ENCODE data around the gene ATF4. TPM values are rescaled to one million over a fixed set of nuclear protein-coding genes. Genes with fewer than 3 reads are reported as not detected.

The ATF4 gene
- total RNA-seq, 1 donor from 2014 or later, result 508 TPM

- no peak overlapping the region for H3K27ac ChIP-seq (ENCODE audit: low read depth, low read length)
- no peak overlapping the region for H3K4me2 ChIP-seq (ENCODE audit: low read length)
- Mint-ChIP-seq H3K36me3 (ENCODE audit: low read depth, unreplicated experiment) (no peaks in the 10 kb centered on the region), H3K27me3 (ENCODE audit: low read depth, unreplicated experiment) (peaks cover 3% of the 10 kb centered on the region), H3K27ac (ENCODE audit: unreplicated experiment) (no peak overlapping the region), H3K4me3 (ENCODE audit: unreplicated experiment) (no peak overlapping the region), H3K9me3 (ENCODE audit: unreplicated experiment) (no peaks in the 10 kb centered on the region), H3K4me1 (ENCODE audit: low read depth, unreplicated experiment) (peaks cover 6% of the 10 kb centered on the region)
- H3K4me3 ChIP-seq (ENCODE audit: insufficient read depth, low read depth, low read length), result no peak overlapping the region
- H2AFZ ChIP-seq (ENCODE audit: low read depth, low read length), result no peak overlapping the region
- TF ChIP-seq CTCF (IDR thresholded peaks at IDR 0.05; ENCODE audit: insufficient read depth, low read depth, low read length) (no peak), EZH2 (IDR thresholded peaks at IDR 0.05; ENCODE audit: insufficient read depth, low read length) (no peak)
- no peaks in the 10 kb centered on the region for H3K9me3 ChIP-seq (ENCODE audit: insufficient read depth, low read depth, low read length)
- H3K4me1 ChIP-seq (ENCODE audit: insufficient read depth, low read length), result peaks cover 27% of the 10 kb centered on the region
- DNase-seq (ENCODE audit: low read depth) (no peak), FAIRE-seq (no peak)
- H3K27me3 ChIP-seq (ENCODE audit: insufficient read depth, low read length), result no peaks in the 10 kb centered on the region
- no peaks in the 10 kb centered on the region for H3K36me3 ChIP-seq (ENCODE audit: insufficient read depth, low read length)
- peaks cover 6% of the 10 kb centered on the region for H4K20me1 ChIP-seq (ENCODE audit: insufficient read depth, low read length)
- no peak overlapping the region for H3K9ac ChIP-seq (ENCODE audit: low read length)
- peaks cover 18% of the 10 kb centered on the region for H3K79me2 ChIP-seq (ENCODE audit: insufficient read depth, low read length)
Measured at GRCh38 chr22:39498802-39499201, 21.6 kb upstream of the ATF4 start.

- Histone ChIP-seq H3K79me2 (ENCODE audit: insufficient read depth, low read length) (peaks cover 27% of the 10 kb centered on the region), H3K36me3 (ENCODE audit: insufficient read depth, low read length) (peaks cover 1% of the 10 kb centered on the region), H3K4me1 (ENCODE audit: insufficient read depth, low read length) (peaks cover 21% of the 10 kb centered on the region), H3K27me3 (ENCODE audit: insufficient read depth, low read length) (no peaks in the 10 kb centered on the region), H4K20me1 (ENCODE audit: insufficient read depth, low read length) (peaks cover 14% of the 10 kb centered on the region), H3K9ac (ENCODE audit: low read length) (no peak overlapping the region), H2AFZ (ENCODE audit: low read depth, low read length) (no peak overlapping the region), H3K9me3 (ENCODE audit: insufficient read depth, low read depth, low read length) (no peaks in the 10 kb centered on the region), H3K4me2 (ENCODE audit: low read length) (no peak overlapping the region), H3K27ac (ENCODE audit: low read depth, low read length) (no peak overlapping the region), H3K4me3 (ENCODE audit: insufficient read depth, low read depth, low read length) (no peak overlapping the region)
- DNase-seq (ENCODE audit: low read depth) (no peak), FAIRE-seq (no peak)
- H3K27me3 Mint-ChIP-seq (ENCODE audit: low read depth, unreplicated experiment), result peaks cover 3% of the 10 kb centered on the region
- H3K9me3 Mint-ChIP-seq (ENCODE audit: unreplicated experiment), result no peaks in the 10 kb centered on the region
- H3K4me1 Mint-ChIP-seq (ENCODE audit: low read depth, unreplicated experiment), result peaks cover 5% of the 10 kb centered on the region
- TF ChIP-seq EZH2 (IDR thresholded peaks at IDR 0.05; ENCODE audit: insufficient read depth, low read length) (no peak), CTCF (IDR thresholded peaks at IDR 0.05; ENCODE audit: insufficient read depth, low read depth, low read length) (no peak)
- H3K36me3 Mint-ChIP-seq (ENCODE audit: low read depth, unreplicated experiment), result peaks cover 5% of the 10 kb centered on the region
- no peak overlapping the region for H3K27ac Mint-ChIP-seq (ENCODE audit: unreplicated experiment)
- no peak overlapping the region for H3K4me3 Mint-ChIP-seq (ENCODE audit: unreplicated experiment)
Measured at GRCh38 chr22:39500101-39500500, 20.3 kb upstream of the ATF4 start.

GRCh38 chr22:39501644-39502108 lies 18.7 kb upstream of the ATF4 start:
- H3K9me3 Mint-ChIP-seq (ENCODE audit: unreplicated experiment), result no peaks in the 10 kb centered on the region
- peak overlapping the region; percentile 56 for H3K27ac Mint-ChIP-seq (ENCODE audit: unreplicated experiment)
- peaks cover 42% of the 10 kb centered on the region for H3K79me2 ChIP-seq (ENCODE audit: insufficient read depth, low read length)
- H3K4me3 Mint-ChIP-seq (ENCODE audit: unreplicated experiment), result peak overlapping the region; percentile 98
- H3K4me1 ChIP-seq (ENCODE audit: insufficient read depth, low read length), result peaks cover 21% of the 10 kb centered on the region
- H3K27me3 ChIP-seq (ENCODE audit: insufficient read depth, low read length), result no peaks in the 10 kb centered on the region
- no peak for TF ChIP-seq CTCF (IDR thresholded peaks at IDR 0.05; ENCODE audit: insufficient read depth, low read depth, low read length)
- no peak for TF ChIP-seq EZH2 (IDR thresholded peaks at IDR 0.05; ENCODE audit: insufficient read depth, low read length)
- H3K27ac ChIP-seq (ENCODE audit: low read depth, low read length), result no peak overlapping the region
- H3K36me3 Mint-ChIP-seq (ENCODE audit: low read depth, unreplicated experiment), result peaks cover 15% of the 10 kb centered on the region
- peak overlapping the region; percentile 83 for H3K9ac ChIP-seq (ENCODE audit: low read length)
- no peaks in the 10 kb centered on the region for H3K9me3 ChIP-seq (ENCODE audit: insufficient read depth, low read depth, low read length)
- peak overlapping the region; percentile 90 for H2AFZ ChIP-seq (ENCODE audit: low read depth, low read length)
- peaks cover 17% of the 10 kb centered on the region for H3K36me3 ChIP-seq (ENCODE audit: insufficient read depth, low read length)
- peaks cover 3% of the 10 kb centered on the region for H3K27me3 Mint-ChIP-seq (ENCODE audit: low read depth, unreplicated experiment)
- FAIRE-seq (no peak), DNase-seq (ENCODE audit: low read depth) (no peak)
- H3K4me2 ChIP-seq (ENCODE audit: low read length), result peak overlapping the region; percentile 93
- peak overlapping the region; percentile 88 for H3K4me3 ChIP-seq (ENCODE audit: insufficient read depth, low read depth, low read length)
- H3K4me1 Mint-ChIP-seq (ENCODE audit: low read depth, unreplicated experiment), result peaks cover 5% of the 10 kb centered on the region
- peaks cover 24% of the 10 kb centered on the region for H4K20me1 ChIP-seq (ENCODE audit: insufficient read depth, low read length)
